AG04450 (cell line): ENCODE measurements around the gene CGNL1. TPM values are rescaled to one million over a fixed set of nuclear protein-coding genes. Genes with fewer than 3 reads are reported as not detected.

Experiments
- CTCF ChIA-PET: fragments of 300-600, 350-600 bp; formaldehyde crosslinking; extraction: SDS; loops from one replicate; lab custom pipeline; 2022; ENCODE audit warnings: antibody characterized with exemption, inconsistent platforms; lab: Charles Lee
- POLR2A ChIA-PET: fragments of 350-600 bp; formaldehyde crosslinking; extraction: SDS; loops from one replicate; lab custom pipeline; 2021; ENCODE audit warnings: antibody characterized with exemption, inconsistent platforms; lab: Yijun Ruan, JAX
- DNase-seq: peaks from one replicate; pipeline ENCODE4 v3.0.0-alpha.2; 2011; ENCODE audit warnings: low read depth, low spot score
- H3K27ac ChIP-seq: one replicate; pipeline ENCODE4 v1.5.1; 2012; ENCODE audit warnings: low read depth, low read length, control low read depth
- H3K27me3 ChIP-seq: one replicate; pipeline ENCODE4 v1.6.0; 2012; ENCODE audit warnings: low read length; ENCODE audit not compliant: control insufficient read depth, insufficient read depth
- H3K4me3 ChIP-seq: 2 replicates; pipeline ENCODE4 v1.5.1; 2011; ENCODE audit warnings: mild to moderate bottlenecking, low read depth, low read length, control low read depth
- H3K9me3 ChIP-seq: 2 replicates; pipeline ENCODE4 v1.5.1; 2012; ENCODE audit warnings: low read length; ENCODE audit not compliant: control insufficient read depth, insufficient read depth
- polyA plus RNA-seq: library from polyadenylated mRNA; depleted of rRNA; stranded (reverse); fragments of >200 nt; gene quantifications from 2 replicates; pipeline ENCODE4 v1.2.3, GENCODE V29; 2011
- TF ChIP-seq, protein P1 (sequence below): IDR thresholded peaks from 2 replicates; pipeline ENCODE4 v1.5.1; 2011; ENCODE audit warnings: low read depth, low read length, control low read depth, inconsistent platforms

Gene CGNL1
- polyA plus RNA-seq, 1 experiment = 0.25 TPM

- no peak overlapping the region for H3K4me3 ChIP-seq
- CTCF ChIA-PET = interaction anchor here (1.3 kb wide), 1 partner anchor 9 kb away, joined by 3 read pairs; no protein-coding TSS in a partner anchor
- TF ChIP-seq, protein P1, sequence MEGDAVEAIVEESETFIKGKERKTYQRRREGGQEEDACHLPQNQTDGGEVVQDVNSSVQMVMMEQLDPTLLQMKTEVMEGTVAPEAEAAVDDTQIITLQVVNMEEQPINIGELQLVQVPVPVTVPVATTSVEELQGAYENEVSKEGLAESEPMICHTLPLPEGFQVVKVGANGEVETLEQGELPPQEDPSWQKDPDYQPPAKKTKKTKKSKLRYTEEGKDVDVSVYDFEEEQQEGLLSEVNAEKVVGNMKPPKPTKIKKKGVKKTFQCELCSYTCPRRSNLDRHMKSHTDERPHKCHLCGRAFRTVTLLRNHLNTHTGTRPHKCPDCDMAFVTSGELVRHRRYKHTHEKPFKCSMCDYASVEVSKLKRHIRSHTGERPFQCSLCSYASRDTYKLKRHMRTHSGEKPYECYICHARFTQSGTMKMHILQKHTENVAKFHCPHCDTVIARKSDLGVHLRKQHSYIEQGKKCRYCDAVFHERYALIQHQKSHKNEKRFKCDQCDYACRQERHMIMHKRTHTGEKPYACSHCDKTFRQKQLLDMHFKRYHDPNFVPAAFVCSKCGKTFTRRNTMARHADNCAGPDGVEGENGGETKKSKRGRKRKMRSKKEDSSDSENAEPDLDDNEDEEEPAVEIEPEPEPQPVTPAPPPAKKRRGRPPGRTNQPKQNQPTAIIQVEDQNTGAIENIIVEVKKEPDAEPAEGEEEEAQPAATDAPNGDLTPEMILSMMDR = no peak
Measured at GRCh38 chr15:57493351-57493750, 117.0 kb downstream of the CGNL1 start.

GRCh38 chr15:57494581-57494980, 118.3 kb downstream of the CGNL1 start:
- no peak overlapping the region for H3K27ac ChIP-seq
- TF ChIP-seq, protein P1 = no peak
- H3K4me3 ChIP-seq = no peak overlapping the region
- CTCF ChIA-PET = interaction anchor here (0.7 kb wide), 1 partner anchor 48 kb away, joined by 3 read pairs; no protein-coding TSS in a partner anchor
- H3K27me3 ChIP-seq = no peaks in the 10 kb centered on the region
- H3K9me3 ChIP-seq = no peaks in the 10 kb centered on the region
- POLR2A ChIA-PET = no interaction called here
- no peak for DNase-seq

More at GRCh38 chr15:57493351-57493750, 117.0 kb downstream of the CGNL1 start:
- Histone ChIP-seq H3K27ac (no peak overlapping the region), H3K27me3 (no peaks in the 10 kb centered on the region), H3K9me3 (no peaks in the 10 kb centered on the region)
- POLR2A ChIA-PET = no interaction called here
- DNase-seq = no peak

GRCh38 chr15:57495041-57495440, 118.7 kb downstream of the CGNL1 start:
- TF ChIP-seq, protein P1 = no peak
- Histone ChIP-seq H3K27ac (no peak overlapping the region), H3K4me3 (no peak overlapping the region), H3K9me3 (no peaks in the 10 kb centered on the region), H3K27me3 (no peaks in the 10 kb centered on the region)
- ChIA-PET CTCF (interaction anchor here (0.7 kb wide), 1 partner anchor 47 kb away, joined by 3 read pairs; no protein-coding TSS in a partner anchor), POLR2A (no interaction called here)
- no peak for DNase-seq

GRCh38 chr15:57495554-57496165, 119.4 kb downstream of the CGNL1 start:
- Histone ChIP-seq H3K27ac (no peak overlapping the region), H3K27me3 (no peaks in the 10 kb centered on the region), H3K9me3 (no peaks in the 10 kb centered on the region), H3K4me3 (no peak overlapping the region)
- POLR2A ChIA-PET = no interaction called here
- DNase-seq = no peak
- CTCF ChIA-PET = no interaction called here
- TF ChIP-seq, protein P1 = no peak

GRCh38 chr15:57496594-57496945, 120.3 kb downstream of the CGNL1 start:
- Histone ChIP-seq H3K4me3 (no peak overlapping the region), H3K9me3 (no peaks in the 10 kb centered on the region), H3K27me3 (no peaks in the 10 kb centered on the region), H3K27ac (no peak overlapping the region)
- DNase-seq = no peak
- TF ChIP-seq, protein P1 = no peak
- CTCF ChIA-PET = no interaction called here
- POLR2A ChIA-PET = no interaction called here
